Coronary artery (tissue), 2 donors: ENCODE measurements around the gene ABCF2.

ENCODE experiments used
- DNase-seq: peaks from one replicate; pipeline ENCODE4 v3.0.0-alpha.2; 2017; ENCODE audit warnings: low spot score
- H3K27ac ChIP-seq, 2 donors: fragments of 200-600 bp; sonication (generic); one replicate each; pipeline ENCODE4 v1.5.1; 2016 to 2019
- H3K4me3 ChIP-seq: fragments of 200-600 bp; sonication (generic); 2 replicates; pipeline ENCODE4 v1.5.1; 2016; ENCODE audit warnings: mild to moderate bottlenecking, moderate library complexity
- CTCF ChIP-seq: fragments of 200-600 bp; sonication (generic); IDR thresholded peaks from one replicate; pipeline ENCODE4 v1.5.1; 2019; ENCODE audit warnings: antibody characterized with exemption

Gene ABCF2

GRCh38 chr7:151235091-151235787 lies 8.2 kb upstream of the ABCF2 start:
- no peak overlapping the region for H3K27ac ChIP-seq
- H3K4me3 ChIP-seq: no peak overlapping the region
- TF ChIP-seq CTCF: no peak
- DNase-seq: no peak

- no peak for TF ChIP-seq CTCF
- no peak for DNase-seq
- Histone ChIP-seq H3K4me3 (peak overlapping the region; percentile 94), H3K27ac (peak overlapping the region; percentile 83 to 91)
These were observed 6.8 kb upstream of the ABCF2 start for GRCh38 chr7:151233804-151234203.

- Histone ChIP-seq H3K27ac (peak overlapping the region; percentile 83 to 91), H3K4me3 (peak overlapping the region; percentile 94)
- no peak for DNase-seq
- TF ChIP-seq CTCF: no peak
These were observed 6.1 kb upstream of the ABCF2 start for GRCh38 chr7:151232917-151233701.

GRCh38 chr7:151232091-151232916 lies 5.3 kb upstream of the ABCF2 start, which contains the start of gene CHPF2:
Gene CHPF2, plus strand, starts transcription at chr7:151232483. Its CDS starts 1,529 bp downstream, at chr7:151234012.
- peak; percentile 92 for DNase-seq
- TF ChIP-seq CTCF: no peak
- H3K4me3 ChIP-seq: peak within 1 kb of the TSS; percentile 94
- peak within 1 kb of the TSS; percentile 83 to 91 for H3K27ac ChIP-seq

- TF ChIP-seq CTCF: no peak
These were observed 4.1 kb upstream of the ABCF2 start for GRCh38 chr7:151231080-151231479.

GRCh38 chr7:151229249-151229648 lies 2.2 kb upstream of the ABCF2 start:
- DNase-seq: no peak
- TF ChIP-seq CTCF: no peak
- no peak overlapping the region for H3K27ac ChIP-seq
- no peak overlapping the region for H3K4me3 ChIP-seq

More at GRCh38 chr7:151231080-151231479, 4.1 kb upstream of the ABCF2 start:
- no peak overlapping the region for H3K27ac ChIP-seq
- no peak for DNase-seq
- H3K4me3 ChIP-seq: no peak overlapping the region
